NCI-H2081 treated with DMSO at 0.1 percent for 48 hours (cell line): ENCODE measurements around the gene LTBP1.

Source experiments
- DNase-seq: peaks from one replicate; lab custom pipeline; 2025; lab: John Stamatoyannopoulos, UW

The LTBP1 gene

DNA sequence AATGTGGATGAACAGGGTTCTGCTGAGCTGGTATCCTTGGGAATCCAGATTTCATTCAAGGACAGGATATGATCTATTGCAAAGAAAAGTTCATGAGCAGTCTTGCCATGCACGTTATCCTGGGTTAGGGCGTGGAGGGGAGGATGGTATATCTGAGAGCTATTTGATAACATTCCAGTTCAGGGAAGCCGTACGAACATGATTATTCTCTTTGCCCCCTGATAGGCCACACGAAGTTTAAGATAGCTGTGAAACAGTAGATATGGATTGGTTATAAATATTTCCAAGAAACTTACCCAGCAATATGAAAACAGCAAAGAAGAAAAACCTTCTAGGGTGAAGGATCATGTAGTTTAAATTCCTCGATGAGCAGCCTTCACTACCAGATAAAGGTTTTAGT is 171.9 kb downstream of the LTBP1 start:
- DNase-seq, result no peak

DNA sequence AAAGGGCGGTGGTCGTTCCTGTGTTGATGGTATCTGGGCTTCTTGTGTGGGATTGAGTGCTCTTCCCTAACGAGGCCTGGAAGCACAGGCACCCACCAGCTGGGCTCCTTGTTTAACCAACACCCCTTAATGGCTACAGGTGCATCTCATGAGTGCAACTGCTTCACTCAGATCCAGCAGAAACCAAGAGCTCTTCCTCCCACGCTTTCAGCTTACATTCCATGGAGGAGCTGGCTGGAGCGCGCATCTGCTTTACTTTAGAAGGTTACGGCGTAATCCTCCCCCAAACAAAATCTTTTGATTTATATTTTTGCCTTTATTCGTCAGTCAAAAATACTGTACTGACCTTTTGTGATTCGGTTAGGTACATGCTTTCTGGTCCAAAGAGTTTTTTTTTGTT is 174.7 kb downstream of the LTBP1 start:
- DNase-seq, result no peak

- DNase-seq, result no peak
Measured at GRCh38 chr2:33121925-33122324, 175.2 kb downstream of the LTBP1 start.

DNA sequence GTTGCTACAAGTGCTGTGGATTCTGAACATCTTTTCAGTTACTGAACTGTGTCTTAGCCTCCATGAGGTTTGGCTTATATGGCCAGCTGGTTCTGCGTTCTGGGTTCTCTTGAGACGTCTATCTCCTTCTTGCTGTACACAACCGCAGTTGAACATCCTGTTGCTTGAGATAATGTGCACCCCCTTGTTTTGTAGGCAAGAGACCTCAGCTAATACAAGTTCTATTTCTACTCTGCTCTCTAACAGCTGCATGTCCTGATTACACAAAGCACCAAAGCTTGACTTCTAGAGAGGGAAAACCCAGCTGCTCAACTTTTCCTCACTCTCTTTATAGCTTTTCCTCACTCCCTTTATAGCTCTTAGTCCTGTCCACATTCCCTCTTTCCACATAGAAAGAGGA is 176.0 kb downstream of the LTBP1 start:
- DNase-seq, result no peak

DNA sequence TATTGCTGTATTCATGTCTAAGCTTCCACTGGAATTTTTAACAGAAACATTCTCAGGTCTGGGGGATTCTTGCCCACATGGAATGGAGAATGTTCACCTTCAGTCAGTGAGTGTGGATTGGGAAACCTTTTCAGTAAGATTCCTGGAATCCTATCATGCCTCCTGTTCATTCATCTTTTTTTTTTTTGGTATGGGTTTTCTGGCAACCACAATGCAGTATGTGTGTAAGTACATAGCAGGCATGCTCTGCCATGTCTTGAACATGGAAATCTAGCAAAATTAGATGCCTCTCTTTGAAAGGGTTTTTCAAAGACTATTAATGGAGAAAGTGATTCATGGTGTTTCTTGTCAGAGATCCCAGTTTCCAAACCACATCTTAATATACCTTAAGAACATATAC is 176.5 kb downstream of the LTBP1 start:
- no peak for DNase-seq

DNA sequence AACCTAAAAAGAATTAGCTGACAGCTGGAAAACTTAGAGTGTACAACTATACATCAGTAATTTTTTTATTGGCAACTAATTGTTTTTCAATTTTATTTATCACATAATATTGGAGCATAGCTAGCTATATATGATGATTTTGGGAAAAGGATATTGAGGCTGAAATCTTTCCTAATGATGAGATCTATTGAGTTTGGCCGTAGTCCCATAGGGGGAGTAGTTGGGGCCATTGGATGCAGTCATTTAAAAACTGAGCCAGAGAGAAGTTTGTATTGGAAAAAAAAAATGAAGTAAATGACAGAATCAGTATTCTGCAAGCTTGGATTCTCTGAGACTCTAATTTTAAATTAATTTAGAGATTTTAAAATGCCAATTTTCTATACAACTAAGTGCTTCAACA is 179.8 kb downstream of the LTBP1 start:
- no peak for DNase-seq

- DNase-seq, result no peak
Measured at GRCh38 chr2:33126958-33127357, 180.2 kb downstream of the LTBP1 start.

GRCh38 chr2:33129263-33130053 is 182.7 kb downstream of the LTBP1 start:
- no peak for DNase-seq

GRCh38 chr2:33130054-33130447 is 183.3 kb downstream of the LTBP1 start:
- no peak for DNase-seq

DNA sequence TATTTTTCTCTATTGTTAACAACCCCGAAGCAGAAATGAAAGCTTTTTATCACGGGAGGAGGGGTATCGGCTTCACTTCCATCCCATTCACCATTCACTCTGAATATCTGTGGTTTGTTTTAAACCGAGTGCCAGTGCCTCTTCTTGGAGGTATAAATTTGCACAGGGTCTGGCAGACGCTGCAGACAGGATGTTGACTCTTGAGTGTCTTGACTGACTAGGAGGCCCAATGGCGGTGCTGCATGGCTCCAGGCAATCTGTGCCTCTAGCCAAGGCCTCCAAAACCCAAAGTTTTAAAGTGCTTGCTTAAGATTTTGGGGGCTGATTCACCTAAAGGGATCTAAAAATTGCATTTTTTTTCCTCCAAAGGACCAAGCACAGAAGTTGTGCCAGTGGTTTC is 183.8 kb downstream of the LTBP1 start:
- no peak for DNase-seq

GRCh38 chr2:33131111-33131510 is 184.4 kb downstream of the LTBP1 start:
- no peak for DNase-seq

GRCh38 chr2:33131749-33132148 is 185.0 kb downstream of the LTBP1 start:
- DNase-seq, result no peak

DNA sequence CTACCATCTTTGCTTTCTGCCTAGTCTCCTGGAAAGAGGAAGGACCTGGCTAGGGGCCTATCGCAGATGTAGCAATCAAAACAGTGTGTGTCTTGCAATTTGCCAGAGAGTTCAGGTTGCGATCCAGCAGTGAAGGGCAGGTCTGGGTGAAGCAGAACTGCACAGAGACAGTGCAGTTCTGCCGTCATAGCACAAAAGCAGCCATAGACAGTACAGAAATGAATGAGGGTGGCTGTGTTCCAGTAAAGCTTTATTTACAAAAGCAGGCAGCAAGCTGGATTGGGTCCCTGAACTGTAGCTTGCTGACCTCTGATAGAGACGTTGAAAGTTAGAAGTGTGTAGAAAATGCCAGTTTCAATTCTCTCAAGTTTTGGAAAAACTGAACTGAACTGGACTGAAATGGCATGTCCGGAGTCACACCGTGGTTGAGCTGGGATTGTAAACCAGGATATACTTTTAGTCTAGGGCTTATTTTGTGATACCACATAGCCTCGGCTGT is 186.8 kb downstream of the LTBP1 start:
- DNase-seq, result no peak

- no peak for DNase-seq
Measured at GRCh38 chr2:33134086-33134771, 187.5 kb downstream of the LTBP1 start.

DNA sequence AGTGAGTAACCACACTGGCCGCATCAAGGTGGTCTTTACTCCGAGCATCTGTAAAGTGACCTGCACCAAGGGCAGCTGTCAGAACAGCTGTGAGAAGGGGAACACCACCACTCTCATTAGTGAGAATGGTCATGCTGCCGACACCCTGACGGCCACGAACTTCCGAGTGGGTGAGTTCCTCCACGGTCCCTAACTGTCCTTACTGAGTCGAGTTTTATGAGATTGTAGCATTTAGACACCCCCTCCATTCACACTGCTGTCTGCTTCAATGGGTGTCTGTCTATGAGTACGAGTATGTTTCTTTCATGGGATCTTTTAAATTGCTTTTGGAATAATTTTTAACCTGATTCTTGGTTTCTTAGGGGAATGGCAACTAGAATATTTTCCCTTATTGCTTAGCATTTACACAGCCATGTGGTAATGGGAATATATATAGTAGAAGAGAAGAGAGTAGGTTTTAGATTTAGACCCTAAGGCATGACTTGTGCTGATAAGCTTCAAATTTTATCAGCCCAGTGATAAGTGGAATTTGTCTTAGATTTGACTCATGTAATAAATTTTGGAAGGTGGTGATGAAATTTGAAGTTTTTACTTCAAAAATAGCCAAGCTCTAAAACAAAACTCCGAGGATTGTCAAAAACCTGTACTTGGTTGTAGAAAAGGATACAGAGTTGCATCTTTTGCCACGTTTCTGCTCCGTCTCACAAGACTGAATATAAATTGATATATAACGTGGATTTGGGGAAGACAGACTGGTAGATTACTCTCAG is 188.2 kb downstream of the LTBP1 start:
- DNase-seq, result no peak

DNA sequence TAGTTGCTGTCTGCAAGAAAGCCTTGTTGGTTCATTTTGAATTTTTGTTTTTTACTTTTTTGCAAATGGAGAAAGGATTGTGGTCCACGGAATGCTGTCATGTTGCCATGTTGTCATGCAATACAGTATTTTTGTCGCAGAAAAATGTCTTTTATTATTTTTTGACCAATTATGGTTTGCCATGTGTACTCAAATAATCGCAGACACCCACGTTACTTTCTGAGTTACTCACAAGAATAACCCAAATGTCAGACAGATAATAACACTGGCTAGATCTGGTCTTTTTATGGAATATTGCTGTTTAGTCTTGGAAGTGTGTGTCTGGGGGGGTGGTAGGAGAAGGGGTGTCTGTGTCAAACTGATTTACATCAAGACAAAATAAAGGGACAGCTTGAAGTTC is 188.9 kb downstream of the LTBP1 start:
- no peak for DNase-seq

DNA sequence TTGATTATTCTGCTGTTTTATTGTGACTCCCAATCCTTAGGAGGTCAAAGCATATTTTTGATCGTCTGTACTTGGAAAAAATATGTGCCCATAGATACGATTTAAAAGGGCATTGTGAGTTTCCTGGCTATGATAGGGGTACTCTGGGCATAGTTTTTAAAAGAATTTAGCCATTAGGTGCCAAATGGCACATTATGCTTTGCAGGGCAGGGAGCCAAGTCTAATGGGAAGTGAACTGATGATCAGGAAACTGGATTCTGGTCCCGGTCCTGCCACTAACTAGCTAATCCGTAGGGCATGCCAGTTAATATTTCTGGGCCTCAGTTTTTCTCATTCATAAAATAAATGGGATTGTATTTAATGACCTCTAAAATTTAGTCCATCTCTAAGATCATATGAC is 189.3 kb downstream of the LTBP1 start:
- no peak for DNase-seq

GRCh38 chr2:33136566-33136965 is 189.8 kb downstream of the LTBP1 start:
- DNase-seq, result no peak

- DNase-seq, result no peak
Measured at GRCh38 chr2:33137331-33137730, 190.6 kb downstream of the LTBP1 start.

- no peak for DNase-seq
Measured at GRCh38 chr2:33139949-33140348, 193.2 kb downstream of the LTBP1 start.

DNA sequence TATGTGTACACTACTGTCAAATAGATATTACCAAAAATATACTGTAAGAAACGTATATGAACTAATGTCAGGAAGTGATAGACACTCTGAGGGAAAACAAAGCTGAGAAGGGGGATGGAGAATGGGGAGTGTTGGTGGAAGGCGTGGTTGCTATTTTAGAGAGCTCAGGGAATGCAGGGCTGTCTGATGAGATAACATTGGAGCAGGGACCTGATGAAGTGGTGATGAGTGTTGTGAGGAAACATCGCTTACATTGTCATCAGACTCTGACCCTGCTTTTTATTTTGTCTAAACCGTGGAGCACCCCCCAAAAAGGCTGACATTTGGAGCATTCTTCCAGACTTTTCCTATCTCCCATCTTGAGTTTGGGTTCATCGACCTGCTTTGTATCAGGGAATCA is 194.7 kb downstream of the LTBP1 start:
- DNase-seq, result no peak

GRCh38 chr2:33142810-33143209 is 196.1 kb downstream of the LTBP1 start:
- DNase-seq, result no peak

GRCh38 chr2:33144243-33144642 is 197.5 kb downstream of the LTBP1 start:
- no peak for DNase-seq
